ENCODE results near the gene CAMK1G.

GRCh38 chr1:209556162-209556690, 27.3 kb upstream of the CAMK1G start:
- no peak for TF ChIP-seq BACH1 (tag; IDR thresholded peaks at IDR 0.05)
- TF ChIP-seq CTCF (IDR thresholded peaks at IDR 0.05 in 2 of 3, conservative IDR thresholded peaks at IDR 0.05 in 1 of 3; ENCODE audit: insufficient read depth in 2 of 3, low read depth in 1 of 3, low read length in 3 of 3): no peak
- no peak for TF ChIP-seq FOSL1 (tag; conservative IDR thresholded peaks at IDR 0.05)
